Esophagus squamous epithelium (tissue), 5 donors: ENCODE measurements around the gene SMYD2. TPM values are rescaled to one million over a fixed set of nuclear protein-coding genes. Genes with fewer than 3 reads are reported as not detected.

Experiments used
- DNase-seq: peaks from one replicate; lab custom pipeline; 2025; lab: John Stamatoyannopoulos, UW
- H3K27ac ChIP-seq, 4 donors: fragments of 200-600 bp; sonication (generic); one replicate each; pipeline ENCODE4 v1.5.1; 2016 to 2019; ENCODE audit warnings: mild to moderate bottlenecking in 1 of 4
- H3K27me3 ChIP-seq, 4 donors: fragments of 200-600 bp; sonication (generic); 1 replicate in 3 of 4; 2 replicates in 1 of 4; pipeline versions ENCODE4 v1.5.1 to v1.6.0; 2017 to 2021; ENCODE audit warnings: antibody characterized with exemption in 1 of 4
- H3K36me3 ChIP-seq, 3 donors: fragments of 200-600 bp; sonication (generic); one replicate each; pipeline ENCODE4 v1.5.1; 2016 to 2019
- H3K4me1 ChIP-seq, 3 donors: fragments of 200-600 bp; sonication (generic); one replicate each; pipeline ENCODE4 v1.5.1; 2017 to 2019
- H3K4me3 ChIP-seq, 4 donors: fragments of 200-600 bp; sonication (generic); 1 replicate in 3 of 4; 2 replicates in 1 of 4; pipeline ENCODE4 v1.5.1; 2016 to 2019; ENCODE audit warnings: mild to moderate bottlenecking in 2 of 4, moderate library complexity in 1 of 4
- H3K9me3 ChIP-seq, 3 donors: fragments of 200-600 bp; sonication (generic); one replicate each; pipeline ENCODE4 v1.5.1; 2016 to 2019
- POLR2A ChIP-seq, 4 donors: fragments of 450-650 bp; IDR thresholded peaks; one replicate each; pipeline ENCODE4 v1.6.1; 2017; ENCODE audit warnings: antibody characterized with exemption in 4 of 4, mild to moderate bottlenecking in 4 of 4, moderate library complexity in 3 of 4
- WGBS, 2 donors: methylation state at CpG; one replicate each; pipeline ENCODE4 v1.1.5; 2018; 5-methylcytosine and 5-hydroxymethylcytosine counted together
- intact Hi-C: fragments of 100-400 bp; cut with DNase I; formaldehyde crosslinking; loops from one replicate; pipeline ENCODE4 v1.15.0; 2022
- total RNA-seq, 4 donors: library from RNA; depleted of rRNA; stranded (reverse); fragments of >200 nt; gene quantifications; one replicate each; pipeline ENCODE4 v1.1.0, GENCODE V29; 2016
- TF ChIP-seq, protein P1 (sequence below), 6 experiments: fragments of 450-650 bp in 4 of 6; fragments of 200-600 bp in 2 of 6; sonication (generic) in 2 of 6; IDR thresholded peaks; one replicate each; pipeline ENCODE4 v1.5.1; 2016 to 2019; ENCODE audit warnings: antibody characterized with exemption in 6 of 6, mild to moderate bottlenecking in 4 of 6, moderate library complexity in 4 of 6
- donor health status: DM: yes; HTN: yes; CAD: no.

Gene SMYD2
- total RNA-seq, 4 donors from 2014 or later: 19.0 to 35.5 (median 30.4) TPM

DNA sequence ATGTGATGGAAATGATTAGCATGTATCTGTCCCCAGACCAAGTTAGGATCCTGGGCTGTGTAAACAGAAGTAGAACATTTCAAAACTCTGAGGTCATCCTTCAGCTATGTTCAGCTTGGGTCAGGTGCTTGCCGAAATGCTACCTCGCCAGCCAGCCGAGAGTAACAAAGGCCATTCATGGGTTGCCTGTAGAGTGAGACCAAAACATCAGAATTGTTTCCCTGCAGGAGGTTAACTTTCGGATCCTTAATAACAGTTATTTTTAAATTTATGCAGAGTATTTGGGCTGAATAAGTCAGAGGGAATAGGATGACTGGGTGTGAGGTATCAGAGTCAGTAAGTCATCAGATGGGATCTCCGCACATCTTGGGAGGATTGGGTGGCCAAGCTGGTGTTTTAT is 35.6 kb downstream of the SMYD2 start:
- Histone ChIP-seq H3K4me3 (no peak overlapping the region), H3K36me3 (peaks cover 0 to 59% (median 0%) of the 10 kb centered on the region in 3 donors), H3K4me1 (no peaks in the 10 kb centered on the region), H3K27me3 (no peaks in the 10 kb centered on the region), H3K27ac (no peak overlapping the region), H3K9me3 (no peaks in the 10 kb centered on the region)
- TF ChIP-seq, protein P1, sequence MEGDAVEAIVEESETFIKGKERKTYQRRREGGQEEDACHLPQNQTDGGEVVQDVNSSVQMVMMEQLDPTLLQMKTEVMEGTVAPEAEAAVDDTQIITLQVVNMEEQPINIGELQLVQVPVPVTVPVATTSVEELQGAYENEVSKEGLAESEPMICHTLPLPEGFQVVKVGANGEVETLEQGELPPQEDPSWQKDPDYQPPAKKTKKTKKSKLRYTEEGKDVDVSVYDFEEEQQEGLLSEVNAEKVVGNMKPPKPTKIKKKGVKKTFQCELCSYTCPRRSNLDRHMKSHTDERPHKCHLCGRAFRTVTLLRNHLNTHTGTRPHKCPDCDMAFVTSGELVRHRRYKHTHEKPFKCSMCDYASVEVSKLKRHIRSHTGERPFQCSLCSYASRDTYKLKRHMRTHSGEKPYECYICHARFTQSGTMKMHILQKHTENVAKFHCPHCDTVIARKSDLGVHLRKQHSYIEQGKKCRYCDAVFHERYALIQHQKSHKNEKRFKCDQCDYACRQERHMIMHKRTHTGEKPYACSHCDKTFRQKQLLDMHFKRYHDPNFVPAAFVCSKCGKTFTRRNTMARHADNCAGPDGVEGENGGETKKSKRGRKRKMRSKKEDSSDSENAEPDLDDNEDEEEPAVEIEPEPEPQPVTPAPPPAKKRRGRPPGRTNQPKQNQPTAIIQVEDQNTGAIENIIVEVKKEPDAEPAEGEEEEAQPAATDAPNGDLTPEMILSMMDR (IDR thresholded peaks at IDR 0.05): no peak
- TF ChIP-seq POLR2A (IDR thresholded peaks at IDR 0.05): no peak
- DNase-seq: no peak
- 76 to 94% methylated on average over 5 of the region's 5 CpGs for WGBS, 2 donors
- intact Hi-C loops: no loop called here

DNA sequence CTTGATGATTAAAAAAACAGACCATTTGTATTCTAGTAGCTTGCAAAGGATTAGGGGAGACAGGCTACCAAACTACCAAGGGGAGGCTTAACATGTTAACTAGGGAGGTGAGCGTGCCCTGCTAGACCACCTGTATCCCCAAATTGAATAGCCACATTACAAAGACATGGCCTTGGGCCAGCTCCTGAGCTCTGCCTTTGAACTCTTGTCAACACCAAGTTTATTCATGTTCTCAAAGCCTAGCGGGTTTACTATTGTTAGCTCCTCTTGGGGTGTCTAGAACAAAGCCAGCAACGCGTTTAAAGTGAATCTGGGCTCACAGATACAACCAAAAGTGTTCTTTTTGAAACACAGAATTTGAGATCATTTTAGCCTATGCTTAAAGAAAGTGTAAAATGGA is 36.3 kb downstream of the SMYD2 start:
- DNase-seq: no peak
- Histone ChIP-seq H3K9me3 (no peaks in the 10 kb centered on the region), H3K36me3 (peaks cover 0 to 62% (median 0%) of the 10 kb centered on the region in 3 donors), H3K4me1 (no peaks in the 10 kb centered on the region), H3K27ac (no peak overlapping the region), H3K4me3 (no peak overlapping the region), H3K27me3 (no peaks in the 10 kb centered on the region)
- TF ChIP-seq, protein P1 (IDR thresholded peaks at IDR 0.05): no peak
- no peak for TF ChIP-seq POLR2A (IDR thresholded peaks at IDR 0.05)
- 40 to 57% methylated on average over 4 of the region's 4 CpGs for WGBS, 2 donors
- intact Hi-C loops: no loop called here

- H3K27ac ChIP-seq: no peak overlapping the region
- no peaks in the 10 kb centered on the region for H3K4me1 ChIP-seq
- peaks cover 0 to 64% (median 0%) of the 10 kb centered on the region in 3 donors for H3K36me3 ChIP-seq
- no peaks in the 10 kb centered on the region for H3K9me3 ChIP-seq
- H3K4me3 ChIP-seq: no peak overlapping the region
- intact Hi-C loops: no loop called here
- TF ChIP-seq, protein P1 (IDR thresholded peaks at IDR 0.05): no peak
- no peak for TF ChIP-seq POLR2A (IDR thresholded peaks at IDR 0.05)
- no peaks in the 10 kb centered on the region for H3K27me3 ChIP-seq
- DNase-seq: no peak
- 86% methylated on average over 5 of the region's 5 CpGs for WGBS, 2 donors
Observed at GRCh38 chr1:214317734-214318133, 36.8 kb downstream of the SMYD2 start.

DNA sequence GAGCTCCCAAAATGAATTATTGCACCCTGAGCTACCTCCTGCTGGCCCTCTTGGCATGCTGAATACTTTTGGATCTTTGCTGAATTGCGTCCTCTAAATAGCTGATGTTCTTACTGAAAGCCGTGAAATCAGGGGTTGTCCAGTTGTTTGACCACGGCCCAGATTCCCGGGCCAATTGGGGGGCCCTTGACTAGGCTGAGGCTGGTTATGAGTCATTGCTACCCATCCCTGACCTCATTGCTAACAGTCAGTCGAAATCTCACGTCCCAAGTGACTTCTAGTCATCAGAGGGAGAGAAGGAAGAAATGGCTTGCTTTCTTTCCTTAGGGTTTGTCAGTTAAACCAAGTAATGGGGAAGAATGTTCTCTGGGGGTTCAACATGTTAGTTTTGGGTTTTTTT is 37.4 kb downstream of the SMYD2 start:
- Histone ChIP-seq H3K4me1 (no peaks in the 10 kb centered on the region), H3K36me3 (peaks cover 0 to 68% (median 0%) of the 10 kb centered on the region in 3 donors), H3K4me3 (no peak overlapping the region), H3K27ac (no peak overlapping the region), H3K27me3 (no peaks in the 10 kb centered on the region), H3K9me3 (no peaks in the 10 kb centered on the region)
- WGBS, 2 donors: 57 to 73% methylated on average over 6 of the region's 6 CpGs
- TF ChIP-seq POLR2A (IDR thresholded peaks at IDR 0.05): no peak
- TF ChIP-seq, protein P1 (IDR thresholded peaks at IDR 0.05): no peak
- intact Hi-C loops: no loop called here
- DNase-seq: no peak

- TF ChIP-seq POLR2A (IDR thresholded peaks at IDR 0.05): no peak
- TF ChIP-seq, protein P1 (IDR thresholded peaks at IDR 0.05): no peak
- WGBS, 2 donors: 77 to 85% methylated on average over 10 of the region's 10 CpGs
- no peak for DNase-seq
- Histone ChIP-seq H3K4me1 (no peaks in the 10 kb centered on the region), H3K27ac (no peak overlapping the region), H3K36me3 (peaks cover 0 to 66% (median 0%) of the 10 kb centered on the region in 3 donors), H3K4me3 (no peak overlapping the region), H3K9me3 (no peaks in the 10 kb centered on the region), H3K27me3 (no peaks in the 10 kb centered on the region)
- intact Hi-C loops: no loop called here
Observed at GRCh38 chr1:214318956-214319736, 38.2 kb downstream of the SMYD2 start.
